ENCODE results near the gene ZSWIM3.

The ZSWIM3 gene

GRCh38 chr20:45833030-45833882 lies 24.2 kb upstream of the ZSWIM3 start, which contains the start of gene SNX21:
SNX21 (plus strand) TSS chr20:45833799; CDS start chr20:45833920, 121 bp downstream.
- DNase-seq: peak; percentile 94

GRCh38 chr20:45833883-45834796 lies 23.3 kb upstream of the ZSWIM3 start:
- peak; percentile 44 for DNase-seq

DNA sequence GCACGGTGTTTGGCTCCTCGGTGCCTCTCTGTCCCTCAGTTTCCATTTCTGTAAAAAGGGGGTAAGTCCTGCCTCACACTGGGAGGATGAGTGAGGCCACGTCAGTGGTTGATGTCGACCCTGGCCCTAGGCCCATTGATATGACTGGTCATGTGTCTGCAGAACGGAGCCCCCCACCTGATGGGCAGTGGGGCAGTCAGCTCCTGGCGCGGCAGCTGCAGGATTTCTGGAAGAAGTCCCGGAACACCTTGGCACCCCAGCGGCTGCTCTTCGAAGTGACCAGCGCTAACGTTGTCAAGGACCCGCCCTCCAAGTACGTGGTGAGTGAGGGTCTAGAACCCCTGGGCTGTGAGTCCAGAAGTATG lies 22.6 kb upstream of the ZSWIM3 start:
- no peak for DNase-seq

GRCh38 chr20:45835329-45835765 lies 22.1 kb upstream of the ZSWIM3 start:
- DNase-seq: no peak

DNA sequence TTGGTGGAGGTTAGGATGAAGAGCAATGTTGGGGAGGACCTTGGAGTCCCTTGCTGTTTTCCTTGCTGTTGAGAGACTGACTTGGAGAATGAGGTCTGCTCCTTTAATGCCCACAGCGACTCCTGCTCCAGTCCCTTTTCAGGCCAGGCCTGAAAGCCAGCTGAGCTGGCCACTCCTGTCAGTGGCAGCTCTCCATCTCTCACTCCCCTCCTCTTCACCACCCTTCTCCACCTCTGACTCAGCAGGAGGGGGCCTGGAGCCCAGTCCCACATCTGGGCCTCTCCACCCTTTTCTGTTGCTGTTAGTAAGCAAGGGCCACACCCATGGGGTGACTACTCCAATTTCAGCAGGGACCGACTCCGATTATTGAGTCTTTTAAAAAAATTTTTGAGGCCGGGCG lies 21.6 kb upstream of the ZSWIM3 start:
- peak; percentile 47 for DNase-seq

DNA sequence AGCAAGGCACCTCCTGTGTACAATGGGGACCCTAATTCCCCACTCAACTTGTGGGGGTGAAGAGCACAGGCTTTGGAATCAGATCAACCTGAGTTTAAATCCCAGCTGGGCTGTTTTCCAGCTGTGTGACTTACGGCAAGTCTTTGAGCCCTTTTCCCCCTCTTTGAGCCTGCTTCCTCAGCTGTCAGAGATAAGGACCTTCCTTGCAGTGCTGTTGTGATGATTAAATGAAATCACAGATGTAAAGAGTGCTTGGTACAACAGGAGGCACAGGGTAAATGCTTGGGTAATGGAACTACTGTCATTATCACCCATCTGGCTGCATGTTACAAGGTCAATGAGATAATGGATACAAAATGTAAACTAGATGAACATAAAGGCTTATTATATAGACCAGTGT lies 20.6 kb upstream of the ZSWIM3 start:
- no peak for DNase-seq

GRCh38 chr20:45840700-45841198 lies 16.7 kb upstream of the ZSWIM3 start:
- no peak for DNase-seq

DNA sequence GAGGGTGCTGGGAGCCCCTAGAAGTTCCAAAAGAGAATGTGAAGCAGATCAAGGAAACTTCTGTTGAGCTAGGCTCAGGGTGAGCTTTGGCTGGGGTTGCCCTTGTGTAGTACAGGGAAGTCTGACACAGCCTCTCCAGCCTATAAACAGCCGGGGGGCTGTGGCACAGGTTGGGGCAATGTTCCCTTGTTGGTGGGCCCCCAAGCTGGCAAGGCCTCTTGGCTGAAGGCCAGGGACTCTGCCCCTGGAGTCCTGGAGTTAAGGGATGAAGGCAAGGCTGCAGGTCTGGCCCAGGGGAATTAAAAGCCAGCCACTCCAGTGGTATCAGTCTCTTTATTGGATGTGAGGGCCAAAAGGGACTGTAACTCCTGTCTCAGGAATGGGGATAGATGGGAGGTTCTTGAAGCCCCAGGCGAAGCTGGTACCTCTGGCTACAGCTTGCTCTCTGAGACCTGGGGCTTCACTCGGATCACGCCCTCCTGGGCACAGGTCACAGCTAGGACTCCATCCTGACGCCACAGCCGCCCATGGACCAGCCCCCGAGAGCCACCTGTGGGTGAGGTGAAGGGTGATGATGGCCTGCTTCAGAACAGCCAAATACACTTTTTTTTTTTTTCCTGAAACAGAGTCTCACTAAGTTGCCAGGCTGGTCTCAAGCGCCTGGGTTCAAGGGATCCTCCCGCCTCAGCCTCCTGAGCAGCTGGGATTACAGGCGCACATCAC lies 15.8 kb upstream of the ZSWIM3 start:
- no peak for DNase-seq

- peak; percentile 30 for DNase-seq
Observed at GRCh38 chr20:45842169-45842812, 15.1 kb upstream of the ZSWIM3 start.

GRCh38 chr20:45843506-45843905 lies 13.9 kb upstream of the ZSWIM3 start:
- DNase-seq: no peak

- no peak for DNase-seq
Observed at GRCh38 chr20:45845452-45845851, 12.0 kb upstream of the ZSWIM3 start.

GRCh38 chr20:45848421-45848820 lies 9.0 kb upstream of the ZSWIM3 start:
- DNase-seq: no peak

DNA sequence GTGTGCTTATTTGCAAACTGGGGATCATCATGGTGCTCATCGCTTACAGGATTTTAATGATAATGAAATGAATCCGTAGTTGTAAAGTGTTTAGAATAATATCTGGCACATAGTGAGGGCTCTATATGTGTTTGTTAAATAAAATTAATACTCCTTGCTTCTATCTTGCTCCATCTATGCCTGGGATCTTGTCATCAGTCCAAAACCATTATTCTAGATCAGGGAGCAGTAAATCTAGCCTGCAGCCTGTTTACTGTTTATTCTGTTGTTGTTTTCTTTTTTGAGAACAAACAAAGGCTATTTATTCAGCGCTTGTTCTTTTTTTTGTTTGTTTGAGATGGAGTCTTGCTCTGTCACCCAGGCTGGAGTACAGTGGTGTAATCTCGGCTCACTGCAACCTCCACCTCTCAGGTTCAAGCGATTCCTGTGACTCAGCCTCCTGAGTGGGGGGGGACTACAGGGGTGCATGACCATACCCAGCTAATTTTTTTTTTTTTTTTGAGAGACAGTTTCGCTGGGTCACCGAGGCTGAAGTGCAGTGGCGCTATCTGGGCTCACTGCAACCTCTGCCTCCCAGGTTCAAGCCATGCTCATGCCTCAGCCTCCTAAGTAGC lies 8.3 kb upstream of the ZSWIM3 start:
- no peak for DNase-seq

- DNase-seq: no peak
Observed at GRCh38 chr20:45850238-45850637, 7.2 kb upstream of the ZSWIM3 start.

- no peak for DNase-seq
Observed at GRCh38 chr20:45850926-45851325, 6.5 kb upstream of the ZSWIM3 start.

DNA sequence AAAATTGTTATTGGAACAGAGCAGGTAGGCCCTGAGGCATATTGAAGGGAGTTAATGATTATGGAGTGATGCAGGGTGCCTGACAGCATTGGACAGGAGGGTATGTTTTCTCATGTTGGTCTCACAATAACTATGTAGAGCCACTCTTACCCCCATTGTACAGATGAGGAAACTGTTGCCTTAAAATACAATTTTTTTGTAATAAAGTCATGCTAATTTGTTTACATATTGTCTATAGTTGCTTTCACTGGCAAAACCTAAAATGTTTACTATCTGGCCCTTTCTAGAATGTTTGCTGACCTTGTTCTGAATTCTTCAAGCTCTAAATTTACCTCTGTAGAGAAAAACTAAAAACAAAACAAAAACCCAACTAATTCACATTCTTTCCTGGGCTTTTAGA lies 5.9 kb upstream of the ZSWIM3 start:
- no peak for DNase-seq

- no peak for DNase-seq
Observed at GRCh38 chr20:45852326-45852725, 5.1 kb upstream of the ZSWIM3 start.

- no peak for DNase-seq
Observed at GRCh38 chr20:45853484-45853883, 3.9 kb upstream of the ZSWIM3 start.

- DNase-seq: no peak
Observed at GRCh38 chr20:45857882-45858216, 435 bp downstream of the ZSWIM3 start.

GRCh38 chr20:45859916-45860315 lies 2.5 kb downstream of the ZSWIM3 start:
- no peak for DNase-seq

DNA sequence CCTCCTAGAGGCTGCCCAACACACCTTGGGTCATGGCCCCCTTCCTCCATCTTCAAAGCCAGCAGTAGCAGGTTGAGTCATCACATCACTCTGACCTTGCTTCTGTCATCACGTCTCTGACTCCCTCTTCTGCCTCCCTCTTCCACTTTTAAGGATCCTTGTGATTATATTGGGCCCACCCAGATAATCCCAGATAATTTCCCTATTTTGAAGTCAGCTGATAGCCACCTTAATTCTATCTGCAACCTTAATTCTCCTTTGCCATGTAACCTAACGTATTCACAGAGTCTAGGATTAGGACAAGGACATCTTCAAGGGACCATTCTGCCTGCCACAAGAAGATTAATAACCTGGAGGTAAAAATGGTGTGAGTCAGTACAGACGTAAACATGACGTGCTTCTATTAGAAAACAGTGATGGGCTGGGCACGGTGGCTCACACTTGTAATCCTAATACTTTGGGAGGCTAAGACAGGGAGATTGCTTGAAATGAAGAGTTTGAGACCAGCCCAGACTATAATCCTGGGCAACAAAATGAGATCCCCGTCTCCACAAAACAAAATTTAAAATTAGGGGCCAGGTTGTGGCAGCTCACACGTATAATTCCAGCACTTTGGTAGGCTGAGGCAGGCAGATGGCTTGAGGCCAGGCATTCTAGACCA lies 3.3 kb downstream of the ZSWIM3 start:
- DNase-seq: no peak

All from HCEC 1CT (cell line).